Upper lobe of right lung (tissue), 1 donor: ENCODE measurements around the gene TLR3. TPM values are rescaled to one million over a fixed set of nuclear protein-coding genes. Genes with fewer than 3 reads are reported as not detected.
"Not testable (repeated sequence)": the region's sequence is repeated elsewhere in the genome, so short reads cannot be mapped to it uniquely, and the experiment has no call there.

ENCODE experiments used
- ATAC-seq: fragments of 200-7000 bp; cut with Tn5 transposase; one replicate; pipeline ENCODE4 v1.9.1; 2020; ENCODE audit warnings: mild to moderate bottlenecking, moderate library complexity
- DNase-seq: peaks from one replicate; pipeline ENCODE4 v3.0.0-alpha.2; 2020
- H3K27ac ChIP-seq: fragments of 200-600 bp; one replicate; pipeline ENCODE4 v1.8.0; 2022
- H3K27me3 ChIP-seq: fragments of 200-600 bp; one replicate; pipeline ENCODE4 v1.8.0; 2022; ENCODE audit warnings: mild to moderate bottlenecking
- H3K36me3 ChIP-seq: fragments of 200-600 bp; one replicate; pipeline ENCODE4 v1.8.0; 2022
- H3K4me1 ChIP-seq: fragments of 200-600 bp; one replicate; pipeline ENCODE4 v1.8.0; 2022
- H3K4me3 ChIP-seq: fragments of 200-600 bp; one replicate; pipeline ENCODE4 v1.8.0; 2022; ENCODE audit warnings: mild to moderate bottlenecking
- H3K9me3 ChIP-seq: fragments of 200-600 bp; one replicate; pipeline ENCODE4 v1.8.0; 2022
- intact Hi-C: fragments of 100-400 bp; cut with DNase I; formaldehyde crosslinking; loops from one replicate; pipeline ENCODE4 v1.11.0; 2022
- total RNA-seq: library from RNA; stranded (reverse); fragmentation: NEBNext Ultra II Directional; extraction: Animal tissue kit (Norgen Biotek cat#: 25700); gene quantifications from one replicate; pipeline ENCODE4 v1.2.1, GENCODE V29; 2021
- TF ChIP-seq, protein P1 (sequence below): fragments of 200-600 bp; IDR thresholded peaks from one replicate; pipeline ENCODE4 v1.8.0; 2022; ENCODE audit warnings: antibody characterized with exemption
- donor health status: DM: no; HTN: yes; CAD: no; lungs with severe emphysema.

Gene TLR3
- total RNA-seq, 1 donor from 2014 or later, result 28.5 TPM

DNA sequence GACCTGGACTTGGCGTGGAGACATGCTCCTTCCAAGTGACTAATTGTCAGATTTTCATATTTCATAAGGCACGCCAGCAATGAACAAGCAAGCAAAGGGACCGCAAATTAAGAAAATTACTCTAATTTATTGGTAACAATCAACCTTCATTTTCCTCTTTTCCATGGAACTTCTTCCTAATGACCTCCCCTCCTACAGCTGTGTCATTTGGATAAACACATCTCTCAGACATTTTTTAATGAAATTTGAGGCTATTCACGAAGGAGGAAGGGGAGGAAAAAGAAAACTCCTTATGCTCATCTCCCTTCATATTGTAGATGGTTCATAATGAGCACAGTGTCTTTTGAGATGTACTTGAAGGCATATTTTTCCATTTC lies 38.6 kb upstream of the TLR3 start:
- no peaks in the 10 kb centered on the region for H3K9me3 ChIP-seq
- intact Hi-C loops, result no loop called here
- TF ChIP-seq, protein P1, sequence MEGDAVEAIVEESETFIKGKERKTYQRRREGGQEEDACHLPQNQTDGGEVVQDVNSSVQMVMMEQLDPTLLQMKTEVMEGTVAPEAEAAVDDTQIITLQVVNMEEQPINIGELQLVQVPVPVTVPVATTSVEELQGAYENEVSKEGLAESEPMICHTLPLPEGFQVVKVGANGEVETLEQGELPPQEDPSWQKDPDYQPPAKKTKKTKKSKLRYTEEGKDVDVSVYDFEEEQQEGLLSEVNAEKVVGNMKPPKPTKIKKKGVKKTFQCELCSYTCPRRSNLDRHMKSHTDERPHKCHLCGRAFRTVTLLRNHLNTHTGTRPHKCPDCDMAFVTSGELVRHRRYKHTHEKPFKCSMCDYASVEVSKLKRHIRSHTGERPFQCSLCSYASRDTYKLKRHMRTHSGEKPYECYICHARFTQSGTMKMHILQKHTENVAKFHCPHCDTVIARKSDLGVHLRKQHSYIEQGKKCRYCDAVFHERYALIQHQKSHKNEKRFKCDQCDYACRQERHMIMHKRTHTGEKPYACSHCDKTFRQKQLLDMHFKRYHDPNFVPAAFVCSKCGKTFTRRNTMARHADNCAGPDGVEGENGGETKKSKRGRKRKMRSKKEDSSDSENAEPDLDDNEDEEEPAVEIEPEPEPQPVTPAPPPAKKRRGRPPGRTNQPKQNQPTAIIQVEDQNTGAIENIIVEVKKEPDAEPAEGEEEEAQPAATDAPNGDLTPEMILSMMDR, result no peak
- no peak overlapping the region for H3K4me3 ChIP-seq
- no peaks in the 10 kb centered on the region for H3K36me3 ChIP-seq
- DNase-seq (no peak), ATAC-seq (no peak)
- peaks cover 19% of the 10 kb centered on the region for H3K4me1 ChIP-seq
- no peaks in the 10 kb centered on the region for H3K27me3 ChIP-seq
- H3K27ac ChIP-seq, result peak overlapping the region; percentile 65

DNA sequence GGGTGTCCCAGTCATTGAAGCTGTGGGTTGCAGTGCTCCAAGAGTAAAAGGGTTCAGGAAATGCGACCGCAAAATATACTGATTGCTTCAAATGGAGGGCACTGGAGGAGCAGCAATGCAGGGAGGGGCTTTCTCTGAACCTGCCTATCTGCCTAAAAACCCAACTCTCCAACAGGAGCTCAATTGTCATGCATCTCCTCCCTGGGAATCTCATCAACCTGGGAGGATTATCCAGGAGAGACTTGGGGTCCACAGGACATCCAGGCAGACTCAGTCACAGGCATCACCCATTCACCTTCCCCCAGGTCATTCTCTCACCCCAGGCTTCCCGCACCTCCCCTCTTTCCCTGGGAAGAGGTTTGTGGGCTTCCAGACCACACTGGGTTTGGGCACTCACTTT lies 38.2 kb upstream of the TLR3 start:
- no peaks in the 10 kb centered on the region for H3K36me3 ChIP-seq
- H3K4me3 ChIP-seq, result no peak overlapping the region
- no peak for ATAC-seq
- intact Hi-C loops, result no loop called here
- no peaks in the 10 kb centered on the region for H3K27me3 ChIP-seq
- TF ChIP-seq, protein P1, result no peak
- H3K27ac ChIP-seq, result peak overlapping the region; percentile 65
- no peak for DNase-seq
- H3K9me3 ChIP-seq, result no peaks in the 10 kb centered on the region
- H3K4me1 ChIP-seq, result peaks cover 19% of the 10 kb centered on the region

DNA sequence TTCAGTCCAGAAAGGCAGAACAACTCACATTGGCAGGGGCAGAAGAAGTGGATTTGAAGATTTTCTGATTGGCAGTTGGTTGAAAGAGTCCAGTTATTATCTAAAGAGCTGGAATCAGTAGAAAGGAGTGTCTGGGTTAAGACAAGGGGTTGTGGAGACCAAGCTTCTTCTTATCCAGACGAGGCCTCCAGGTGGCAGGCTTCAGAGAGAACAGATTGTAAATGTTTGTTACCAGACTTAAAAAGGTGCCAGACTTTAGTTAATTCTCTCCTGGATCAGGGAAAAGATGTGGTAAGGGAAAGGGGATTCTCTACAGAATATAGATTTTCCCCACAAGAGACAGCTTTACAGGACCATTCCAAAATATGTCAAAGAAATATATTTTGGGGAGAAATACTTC lies 36.7 kb upstream of the TLR3 start:
- intact Hi-C loops, result no loop called here
- no peaks in the 10 kb centered on the region for H3K27me3 ChIP-seq
- no peak overlapping the region for H3K27ac ChIP-seq
- DNase-seq, result no peak
- no peak overlapping the region for H3K4me3 ChIP-seq
- H3K9me3 ChIP-seq, result no peaks in the 10 kb centered on the region
- TF ChIP-seq, protein P1, result peak; percentile 1
- peaks cover 19% of the 10 kb centered on the region for H3K4me1 ChIP-seq
- ATAC-seq, result no peak
- no peaks in the 10 kb centered on the region for H3K36me3 ChIP-seq

DNA sequence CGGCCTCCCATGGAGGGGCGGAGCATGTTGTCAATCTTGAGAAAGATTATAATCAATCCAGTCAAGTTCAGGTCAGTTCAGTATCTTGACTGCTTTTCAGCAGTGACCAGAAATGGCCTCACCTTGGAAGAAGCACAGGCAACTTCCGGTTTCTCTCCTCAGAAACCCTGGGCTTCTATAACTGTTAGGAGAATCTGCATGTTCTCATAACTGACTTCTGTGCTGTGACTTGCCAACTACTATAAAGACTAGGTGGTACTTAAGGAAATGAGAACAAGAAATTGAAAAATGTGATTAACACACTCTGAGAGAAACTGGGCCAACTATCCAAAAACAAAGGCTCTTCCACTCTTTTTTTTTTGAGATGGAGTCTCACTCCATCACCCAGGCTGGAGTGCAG lies 35.9 kb upstream of the TLR3 start:
- Histone ChIP-seq H3K4me3 (no peak overlapping the region), H3K36me3 (no peaks in the 10 kb centered on the region), H3K27me3 (no peaks in the 10 kb centered on the region), H3K27ac (no peak overlapping the region), H3K9me3 (no peaks in the 10 kb centered on the region), H3K4me1 (peaks cover 21% of the 10 kb centered on the region)
- DNase-seq (no peak), ATAC-seq (no peak)
- TF ChIP-seq, protein P1, result no peak
- intact Hi-C loops, result no loop called here

DNA sequence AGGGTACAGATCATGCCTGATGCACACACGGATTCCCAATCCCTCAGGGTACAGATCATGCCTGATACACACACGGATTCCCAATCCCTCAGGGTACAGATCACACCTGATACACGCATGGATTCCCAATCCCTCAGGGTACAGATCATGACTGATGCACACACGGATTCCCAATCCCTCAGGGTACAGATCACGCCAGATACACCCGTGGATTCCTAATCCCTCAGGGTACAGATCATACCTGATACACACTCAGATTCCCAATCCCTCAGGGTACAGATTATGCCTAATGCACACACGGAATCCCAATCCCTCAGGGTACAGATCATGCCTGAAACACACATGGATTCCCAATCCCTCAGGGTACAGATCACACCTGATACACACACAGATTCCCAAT lies 34.3 kb upstream of the TLR3 start:
- H3K27ac ChIP-seq, H3K9me3 ChIP-seq, H3K4me3 ChIP-seq, intact Hi-C loops, DNase-seq, H3K36me3 ChIP-seq, ATAC-seq, H3K27me3 ChIP-seq: not testable (repeated sequence)
- peaks cover 14% of the 10 kb centered on the region for H3K4me1 ChIP-seq

DNA sequence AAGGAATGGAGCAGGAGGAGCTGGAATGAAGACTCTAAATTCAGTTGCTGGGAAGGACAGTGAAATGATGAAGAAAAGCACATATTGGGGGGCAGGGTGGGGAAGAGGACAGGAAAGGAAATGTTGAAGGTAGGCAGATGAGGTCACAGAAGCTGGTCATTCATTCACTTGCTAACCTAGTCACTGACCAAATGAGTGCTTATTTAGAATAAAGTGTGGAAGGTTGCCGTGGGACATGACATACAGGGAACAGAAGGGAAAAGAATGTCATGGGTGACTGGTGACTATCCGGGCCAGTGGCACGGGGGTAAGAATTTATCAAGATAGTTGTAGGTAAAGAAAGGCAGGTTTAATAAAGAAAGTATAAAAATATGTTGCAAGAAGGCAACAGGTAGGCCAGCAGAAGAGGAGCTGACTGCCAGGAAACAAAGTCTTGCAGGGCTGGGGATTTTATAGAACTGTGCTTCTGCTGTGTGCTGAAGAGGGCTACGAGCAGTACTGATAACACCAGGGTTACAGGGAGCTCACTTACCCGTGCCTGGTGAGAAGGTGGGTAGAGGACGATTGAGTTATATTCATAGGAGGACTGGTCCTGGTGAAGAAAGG lies 31.9 kb upstream of the TLR3 start:
- intact Hi-C loops, result no loop called here
- ATAC-seq, result no peak
- no peaks in the 10 kb centered on the region for H3K27me3 ChIP-seq
- H3K36me3 ChIP-seq, result no peaks in the 10 kb centered on the region
- TF ChIP-seq, protein P1, result no peak
- H3K4me1 ChIP-seq, result peaks cover 3% of the 10 kb centered on the region
- DNase-seq, result no peak
- H3K27ac ChIP-seq, result no peak overlapping the region
- no peaks in the 10 kb centered on the region for H3K9me3 ChIP-seq
- no peak overlapping the region for H3K4me3 ChIP-seq
